Erythroblast (primary cell): Measurements from ENCODE around the gene INSC.

Experiments used
- DNase-seq, 2 experiments: peaks; one replicate each; lab custom pipeline; 2025; lab: John Stamatoyannopoulos, UW
- GATA1 ChIP-seq: IDR thresholded peaks from 2 replicates; pipeline ENCODE4 v1.6.1; 2011; ENCODE audit warnings: low read depth, mild to moderate bottlenecking, control low read depth, low read length, moderate library complexity
- POLR2A ChIP-seq: IDR thresholded peaks from 2 replicates; pipeline ENCODE4 v1.6.1; 2011; ENCODE audit warnings: mild to moderate bottlenecking, low read length

INSC gene

DNA sequence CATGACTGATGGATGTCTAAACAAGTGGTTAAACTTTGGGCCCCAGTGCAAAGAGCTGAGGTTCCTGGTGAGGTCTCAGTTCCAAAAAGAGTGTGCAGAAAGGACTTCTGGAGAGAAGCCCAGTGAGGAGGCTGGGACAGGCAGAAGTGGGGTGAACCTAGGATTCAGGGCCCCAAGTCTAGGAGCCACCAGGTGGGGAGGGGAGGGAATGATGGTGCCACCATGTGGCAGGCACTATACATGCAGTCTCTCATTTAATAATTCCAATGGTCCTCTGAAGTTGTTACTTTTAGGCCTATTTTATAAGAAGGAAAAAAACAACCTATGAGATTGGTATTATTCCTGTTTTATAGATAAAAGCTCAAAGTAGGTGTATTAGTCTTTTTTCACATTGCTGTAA is 102.0 kb downstream of the INSC start:
- TF ChIP-seq POLR2A (no peak), GATA1 (no peak)
- DNase-seq = peak in 1 of 2 experiments; percentile 7

- TF ChIP-seq GATA1 (no peak), POLR2A (no peak)
- no peak for DNase-seq
These were observed 102.7 kb downstream of the INSC start for GRCh38 chr11:15217416-15217815.

GRCh38 chr11:15222777-15223176 is 108.1 kb downstream of the INSC start:
- DNase-seq = no peak
- TF ChIP-seq GATA1 (no peak), POLR2A (no peak)

- no peak for DNase-seq
- TF ChIP-seq POLR2A (no peak), GATA1 (no peak)
These were observed 108.6 kb downstream of the INSC start for GRCh38 chr11:15223318-15223717.

DNA sequence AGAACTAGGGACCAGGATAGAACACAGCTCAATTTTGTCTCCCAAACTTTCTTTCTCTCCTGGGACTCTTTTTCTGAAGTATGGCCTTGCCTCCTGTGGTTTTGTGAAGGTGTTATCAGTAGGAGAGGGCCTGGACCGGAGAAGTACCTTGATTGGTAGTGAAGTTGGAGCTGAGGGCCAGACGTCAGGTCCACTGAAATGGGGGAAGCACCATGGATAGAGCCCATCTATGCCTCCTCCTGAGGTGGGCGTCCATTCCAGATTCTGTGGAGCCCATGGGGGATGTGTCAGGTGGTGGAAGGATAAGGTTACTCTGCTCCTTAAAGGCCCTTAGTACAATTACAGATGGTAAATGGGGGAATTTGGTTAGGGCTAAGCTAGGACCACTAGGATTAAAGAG is 109.7 kb downstream of the INSC start:
- TF ChIP-seq POLR2A (no peak), GATA1 (no peak)
- DNase-seq = no peak

DNA sequence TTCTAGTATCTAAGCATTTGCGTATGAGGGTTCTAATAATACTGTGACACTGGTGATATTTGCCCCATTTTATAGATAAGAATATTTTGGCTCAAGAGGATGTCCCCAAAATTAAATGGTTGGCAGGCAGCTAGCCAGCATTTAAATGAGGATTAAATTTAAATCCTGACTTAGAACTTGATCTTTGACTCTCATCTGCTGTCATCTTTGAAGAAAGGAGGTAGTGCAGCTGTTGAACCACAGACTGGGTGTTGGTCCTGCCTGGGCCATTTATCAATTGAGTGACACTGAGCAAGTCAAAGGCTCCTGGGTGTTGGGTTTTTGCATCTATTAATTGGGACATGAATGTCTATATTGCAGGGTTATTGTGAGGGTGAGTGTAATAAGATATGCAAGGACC is 112.3 kb downstream of the INSC start:
- DNase-seq = no peak
- no peak for TF ChIP-seq POLR2A

- no peak for DNase-seq
- TF ChIP-seq GATA1 = no peak
- no peak for TF ChIP-seq POLR2A
These were observed 113.7 kb downstream of the INSC start for GRCh38 chr11:15228331-15228849.

DNA sequence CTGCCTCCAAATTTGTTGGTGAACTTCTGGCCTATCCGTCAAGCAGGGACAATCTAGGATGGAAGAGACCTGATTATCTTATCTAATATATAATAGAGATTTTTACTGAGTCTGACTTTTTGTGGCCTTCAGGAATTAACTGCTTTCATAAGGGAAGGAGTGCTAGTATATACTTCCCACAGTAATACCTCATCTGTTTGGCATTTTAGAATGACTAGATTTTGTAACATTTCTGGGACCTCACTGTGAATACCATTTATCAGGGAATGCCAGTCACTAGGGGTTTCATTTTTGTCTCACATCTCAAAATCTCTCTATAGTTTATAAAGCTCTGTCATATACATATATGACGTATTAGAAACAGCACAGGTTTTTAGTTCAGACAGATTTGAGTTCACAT is 114.3 kb downstream of the INSC start:
- TF ChIP-seq GATA1 (no peak), POLR2A (no peak)
- no peak for DNase-seq

GRCh38 chr11:15232496-15232895 is 117.8 kb downstream of the INSC start:
- no peak for TF ChIP-seq POLR2A
- no peak for TF ChIP-seq GATA1
- DNase-seq = no peak

DNA sequence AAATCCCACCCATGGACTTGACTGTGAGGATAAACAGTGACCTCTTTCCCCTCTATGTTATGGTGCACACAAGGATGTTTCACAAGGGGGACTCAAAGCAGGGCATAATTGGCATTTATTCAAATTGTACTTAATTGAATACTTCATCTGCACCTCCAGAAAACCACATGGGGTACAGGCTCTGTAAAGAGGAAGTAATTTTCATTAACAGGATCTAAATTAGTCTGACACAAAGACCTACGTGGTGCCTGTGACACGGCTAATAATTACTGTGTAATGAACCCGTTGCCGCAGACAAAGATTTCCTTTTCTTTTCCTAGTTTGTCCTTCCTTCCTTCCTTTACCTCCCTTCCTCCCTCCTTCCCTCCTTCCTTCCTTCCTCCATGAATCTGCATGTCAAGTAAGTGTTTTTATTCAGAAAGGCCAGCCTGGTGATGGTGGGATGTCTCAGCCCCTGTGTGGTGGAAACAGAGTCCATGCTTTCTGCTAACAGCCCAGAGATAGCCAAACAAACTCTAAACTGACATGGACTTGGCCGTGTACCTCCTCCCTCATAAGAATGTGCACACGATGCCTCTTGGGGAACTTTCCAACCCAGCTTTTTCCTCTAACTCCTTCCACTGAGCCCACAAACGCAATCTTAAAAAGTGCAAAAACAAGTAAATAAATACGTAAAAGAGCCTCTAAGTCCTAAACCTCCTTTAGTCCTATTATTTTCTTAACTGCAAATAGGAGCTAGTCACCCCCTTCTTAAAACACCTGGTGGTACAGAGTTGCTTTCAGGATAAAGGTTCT is 118.8 kb downstream of the INSC start:
- TF ChIP-seq GATA1 = no peak
- TF ChIP-seq POLR2A = no peak
- DNase-seq = no peak

GRCh38 chr11:15234796-15235195 is 120.1 kb downstream of the INSC start:
- DNase-seq = no peak

DNA sequence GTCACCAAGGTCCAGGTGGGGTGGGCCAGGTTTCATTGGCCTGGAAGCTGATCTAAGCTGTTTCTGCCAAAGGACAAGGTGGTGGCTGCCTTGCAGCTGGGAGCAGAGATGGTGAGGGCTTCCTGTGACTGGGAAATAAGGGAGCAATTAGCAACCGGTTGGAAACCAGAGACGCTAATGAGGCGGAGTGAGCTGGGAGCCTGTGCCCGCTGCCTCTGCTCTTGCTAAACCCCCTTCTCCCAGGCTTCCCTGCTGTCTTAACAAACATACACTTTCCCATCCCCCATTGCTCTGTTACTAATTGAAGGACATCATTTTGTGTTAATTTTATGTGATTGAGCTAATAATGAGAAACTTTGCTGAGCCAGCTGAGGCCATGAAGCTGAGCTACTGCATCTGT is 121.8 kb downstream of the INSC start:
- DNase-seq = no peak
- TF ChIP-seq POLR2A = no peak
- no peak for TF ChIP-seq GATA1

More at GRCh38 chr11:15234796-15235195, 120.1 kb downstream of the INSC start:
- TF ChIP-seq POLR2A (no peak), GATA1 (no peak)

DNA sequence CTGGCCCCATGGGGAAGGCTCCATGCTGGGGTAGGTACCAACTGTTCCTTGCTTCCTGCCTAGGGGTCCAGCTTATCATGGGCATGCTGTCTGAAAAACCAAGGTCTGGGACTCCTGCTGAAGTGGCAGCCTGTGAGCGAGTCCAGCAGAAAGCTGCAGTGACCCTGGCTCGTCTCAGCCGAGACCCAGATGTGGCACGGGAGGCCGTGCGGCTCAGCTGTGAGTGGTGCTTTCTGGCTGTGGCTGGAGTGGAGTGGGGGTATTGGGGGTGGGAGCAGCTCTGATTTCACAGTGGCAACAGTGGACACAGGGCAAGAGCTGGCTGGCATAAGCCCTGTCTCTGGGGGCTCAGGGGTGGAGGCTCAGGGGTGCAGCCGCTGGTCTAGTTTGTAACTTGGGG is 124.1 kb downstream of the INSC start:
- TF ChIP-seq GATA1 (no peak), POLR2A (no peak)
- no peak for DNase-seq

GRCh38 chr11:15248749-15249148 is 134.0 kb downstream of the INSC start:
- no peak for TF ChIP-seq GATA1
- no peak for TF ChIP-seq POLR2A
- DNase-seq = no peak

GRCh38 chr11:15258433-15259165 is 143.9 kb downstream of the INSC start:
- DNase-seq = no peak
- no peak for TF ChIP-seq GATA1
- no peak for TF ChIP-seq POLR2A
